HepG2 (cell line): ENCODE results near the gene HSPA5. TPM values are rescaled to one million over a fixed set of nuclear protein-coding genes. Genes with fewer than 3 reads are reported as not detected.

ENCODE experiments used
- HOXA7 ChIP-seq: sonication (generic); formaldehyde crosslinking; IDR thresholded peaks from 2 replicates; pipeline ENCODE4 v1.8.1; 2022; ENCODE audit warnings: mild to moderate bottlenecking, missing genetic modification reagents, moderate library complexity
- HOXA9 ChIP-seq: sonication (generic); formaldehyde crosslinking; IDR thresholded peaks from 2 replicates; pipeline ENCODE4 v1.8.1; 2022; ENCODE audit warnings: missing genetic modification reagents, mild to moderate bottlenecking, moderate library complexity, borderline replicate concordance
- IKZF1 ChIP-seq: fragments of 450-650 bp; IDR thresholded peaks from 2 replicates; pipeline ENCODE4 v1.7.1; 2016
- JUND ChIP-seq: sonication (generic); formaldehyde crosslinking; IDR thresholded peaks from 2 replicates; pipeline ENCODE4 v1.8.0; 2022; ENCODE audit warnings: mild to moderate bottlenecking, missing genetic modification reagents
- MIER2 ChIP-seq: IDR thresholded peaks from 2 replicates; pipeline ENCODE4 v1.6.1; 2016; ENCODE audit warnings: missing biosample characterization, missing genetic modification reagents
- NFIB ChIP-seq: sonication (generic); formaldehyde crosslinking; IDR thresholded peaks from 2 replicates; pipeline ENCODE4 v1.9.0; 2021; ENCODE audit warnings: missing genetic modification reagents, mild to moderate bottlenecking, borderline replicate concordance
- RELA ChIP-seq: sonication (generic); formaldehyde crosslinking; IDR thresholded peaks from 2 replicates; pipeline ENCODE4 v1.4.0; 2020; ENCODE audit warnings: missing genetic modification reagents
- RFX1 ChIP-seq: fragments of 450-650 bp; IDR thresholded peaks from 2 replicates; pipeline ENCODE4 v1.6.1; 2017
- RFXANK ChIP-seq: IDR thresholded peaks from 2 replicates; pipeline ENCODE4 v1.6.1; 2016
- SCMH1 ChIP-seq: sonication (generic); formaldehyde crosslinking; IDR thresholded peaks from 2 replicates; pipeline ENCODE4 v1.9.0; 2021; ENCODE audit warnings: missing genetic modification reagents, mild to moderate bottlenecking, borderline replicate concordance
- SOX6 ChIP-seq, 2 experiments: fragments of 450-650 bp in 1 of 2; sonication (generic) in 1 of 2; formaldehyde crosslinking in 1 of 2; IDR thresholded peaks; 2 replicates each; pipeline versions ENCODE4 v1.4.0 to v1.6.1; 2017 to 2020; ENCODE audit warnings: antibody characterized with exemption in 1 of 2, mild to moderate bottlenecking in 1 of 2, missing genetic modification reagents in 1 of 2
- THAP8 ChIP-seq: sonication (generic); formaldehyde crosslinking; IDR thresholded peaks from 2 replicates; pipeline ENCODE4 v1.5.1; 2020; ENCODE audit warnings: missing genetic modification reagents, mild to moderate bottlenecking, borderline replicate concordance
- YEATS4 ChIP-seq: sonication (generic); formaldehyde crosslinking; IDR thresholded peaks from 2 replicates; pipeline ENCODE4 v1.4.0; 2020; ENCODE audit warnings: missing genetic modification reagents, borderline replicate concordance
- ZBTB39 ChIP-seq: sonication (generic); formaldehyde crosslinking; IDR thresholded peaks from 2 replicates; pipeline ENCODE4 v1.5.0; 2020; ENCODE audit warnings: missing genetic modification reagents
- ZBTB8A ChIP-seq: sonication (generic); formaldehyde crosslinking; IDR thresholded peaks from 2 replicates; pipeline ENCODE4 v1.4.0; 2020; ENCODE audit warnings: mild to moderate bottlenecking, low read depth, missing genetic modification reagents, borderline replicate concordance
- ZFP82 ChIP-seq: sonication (generic); formaldehyde crosslinking; IDR thresholded peaks from 2 replicates; pipeline ENCODE4 v1.5.1; 2020; ENCODE audit warnings: mild to moderate bottlenecking, missing genetic modification reagents, borderline replicate concordance
- ZKSCAN1 ChIP-seq: fragments of 150-350 bp; IDR thresholded peaks from 2 replicates; pipeline ENCODE4 v1.6.1; 2014; ENCODE audit warnings: low read length
- ZKSCAN8 ChIP-seq: IDR thresholded peaks from 2 replicates; pipeline ENCODE4 v1.6.1; 2016; ENCODE audit warnings: borderline replicate concordance, missing genetic modification reagents, missing compliant biosample characterization
- ZNF430 ChIP-seq: sonication (generic); formaldehyde crosslinking; IDR thresholded peaks from 2 replicates; pipeline ENCODE4 v1.9.0; 2021; ENCODE audit warnings: mild to moderate bottlenecking, missing genetic modification reagents
- ZNF441 ChIP-seq: sonication (generic); formaldehyde crosslinking; IDR thresholded peaks from 2 replicates; pipeline ENCODE4 v1.7.0; 2021; ENCODE audit warnings: missing genetic modification reagents, borderline replicate concordance
- ZNF607 ChIP-seq: sonication (generic); formaldehyde crosslinking; IDR thresholded peaks from 2 replicates; pipeline ENCODE4 v1.5.1; 2020; ENCODE audit warnings: missing genetic modification reagents, mild to moderate bottlenecking, borderline replicate concordance
- ZNF747 ChIP-seq: sonication (generic); formaldehyde crosslinking; IDR thresholded peaks from 2 replicates; pipeline ENCODE4 v1.8.1; 2023; ENCODE audit warnings: missing genetic modification reagents, mild to moderate bottlenecking, borderline replicate concordance
- ZNF83 ChIP-seq: sonication (generic); formaldehyde crosslinking; IDR thresholded peaks from 2 replicates; pipeline ENCODE4 v1.4.0; 2020; ENCODE audit warnings: missing genetic modification reagents, mild to moderate bottlenecking, borderline replicate concordance
- ZSCAN30 ChIP-seq: sonication (generic); formaldehyde crosslinking; IDR thresholded peaks from 2 replicates; pipeline ENCODE4 v1.5.0; 2020; ENCODE audit warnings: mild to moderate bottlenecking, missing genetic modification reagents
- ZSCAN9 ChIP-seq: IDR thresholded peaks from 2 replicates; pipeline ENCODE4 v1.6.1; 2016; ENCODE audit warnings: borderline replicate concordance
- polyA plus RNA-seq, 8 experiments: library from polyadenylated mRNA; depleted of rRNA in 3 of 8; stranded (reverse) in 7 of 8; unstranded in 1 of 8; fragments of >200 nt; fragmentation: Illumina TruSeq in 4 of 8; extraction: Trizol in 4 of 8; gene quantifications; 2 replicates each; pipeline versions ENCODE4 v1.2.1 to v1.2.3, GENCODE V29; 2011 to 2016; ENCODE audit warnings: low read depth in 4 of 8, missing spikeins in 1 of 8, mixed read lengths in 1 of 8; ENCODE audit not compliant: insufficient read depth in 1 of 8
- total RNA-seq, 5 experiments: library from RNA; depleted of rRNA; stranded (reverse); fragments of >200 nt; fragmentation: Illumina TruSeq; extraction: Trizol; gene quantifications; 2 replicates each; pipeline ENCODE4 v1.2.3, GENCODE V29; 2016; ENCODE audit warnings: low read depth in 1 of 5
- TF ChIP-seq, protein P1 (sequence below), 2 experiments: sonication (generic) in 1 of 2; formaldehyde crosslinking in 1 of 2; IDR thresholded peaks; 2 replicates each; pipeline versions ENCODE4 v1.4.0 to v1.6.1; 2016 to 2020; ENCODE audit warnings: borderline replicate concordance in 1 of 2, low read depth in 1 of 2, mild to moderate bottlenecking in 1 of 2, missing genetic modification reagents in 1 of 2

Gene HSPA5
- total and polyA plus RNA-seq, 2 of the 13 experiments (the other 11 are each of a cell fraction or from before 2014, with no cell fraction given), result 201 to 206 TPM

DNA sequence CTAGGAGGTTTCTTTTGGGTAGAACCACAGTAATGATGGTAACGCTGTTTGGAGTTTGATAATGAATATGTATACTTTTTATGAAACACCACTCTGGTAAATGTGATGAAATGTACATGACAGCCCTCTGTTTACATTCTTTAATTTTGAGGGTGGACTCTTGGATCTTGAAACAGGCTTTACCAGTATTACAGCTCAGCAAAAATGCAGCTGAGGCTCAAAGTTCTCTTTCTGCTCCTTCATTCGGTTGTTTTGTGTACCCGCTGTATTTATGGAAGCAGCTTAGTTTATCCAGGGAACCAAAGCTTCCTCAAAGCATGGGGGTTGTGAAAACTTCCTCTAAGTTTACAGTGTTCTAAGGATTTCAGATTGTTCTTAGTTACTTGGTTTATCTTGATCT, 31.6 kb upstream of the HSPA5 start (continued):
- TF ChIP-seq ZNF430 (CRISPR knock-in tag) (no peak), SOX6 (IDR thresholded peaks at IDR 0.05) (no peak), SOX6 (CRISPR knock-in tag; IDR thresholded peaks at IDR 0.05) (peak; percentile 84), YEATS4 (no peak), RFX1 (no peak), ZNF83 (CRISPR knock-in tag) (no peak), ZBTB39 (no peak), NFIB (CRISPR knock-in tag) (no peak), ZKSCAN8 (CRISPR knock-in tag) (peak; percentile 83; the same call in 1 of the 2 replicates), SCMH1 (CRISPR knock-in tag) (no peak), ZSCAN30 (CRISPR knock-in tag) (no peak), RELA (CRISPR knock-in tag) (no peak), RFXANK (CRISPR knock-in tag) (no peak), JUND (CRISPR knock-in tag) (no peak), HOXA9 (CRISPR knock-in tag) (no peak), ZNF747 (CRISPR knock-in tag) (no peak), ZNF441 (CRISPR knock-in tag) (no peak), ZSCAN9 (CRISPR knock-in tag) (0 out of 2 replicates have a peak, but pooled peaks have one; percentile 25), ZNF607 (CRISPR knock-in tag) (no peak), ZBTB8A (CRISPR knock-in tag) (no peak), MIER2 (CRISPR knock-in tag) (no peak), ZKSCAN1 (no peak), THAP8 (CRISPR knock-in tag) (no peak), ZFP82 (CRISPR knock-in tag) (0 out of 2 replicates have a peak, but pooled peaks have one; percentile 28), IKZF1 (no peak), HOXA7 (CRISPR knock-in tag) (no peak)
- TF ChIP-seq, protein P1, sequence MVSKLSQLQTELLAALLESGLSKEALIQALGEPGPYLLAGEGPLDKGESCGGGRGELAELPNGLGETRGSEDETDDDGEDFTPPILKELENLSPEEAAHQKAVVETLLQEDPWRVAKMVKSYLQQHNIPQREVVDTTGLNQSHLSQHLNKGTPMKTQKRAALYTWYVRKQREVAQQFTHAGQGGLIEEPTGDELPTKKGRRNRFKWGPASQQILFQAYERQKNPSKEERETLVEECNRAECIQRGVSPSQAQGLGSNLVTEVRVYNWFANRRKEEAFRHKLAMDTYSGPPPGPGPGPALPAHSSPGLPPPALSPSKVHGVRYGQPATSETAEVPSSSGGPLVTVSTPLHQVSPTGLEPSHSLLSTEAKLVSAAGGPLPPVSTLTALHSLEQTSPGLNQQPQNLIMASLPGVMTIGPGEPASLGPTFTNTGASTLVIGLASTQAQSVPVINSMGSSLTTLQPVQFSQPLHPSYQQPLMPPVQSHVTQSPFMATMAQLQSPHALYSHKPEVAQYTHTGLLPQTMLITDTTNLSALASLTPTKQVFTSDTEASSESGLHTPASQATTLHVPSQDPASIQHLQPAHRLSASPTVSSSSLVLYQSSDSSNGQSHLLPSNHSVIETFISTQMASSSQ (IDR thresholded peaks at IDR 0.05; ENCODE audit: low read depth), result 0 out of 2 replicates have a peak, but pooled peaks have one; percentile 23
- TF ChIP-seq, protein P1 (CRISPR knock-in tag; IDR thresholded peaks at IDR 0.05; ENCODE audit: borderline replicate concordance), result no peak; the same call in 1 of the 2 replicates
